M059J (cell line): ENCODE data around the gene GOLGA6D. TPM values are rescaled to one million over a fixed set of nuclear protein-coding genes. Genes with fewer than 3 reads are reported as not detected.
"Not testable (repeated sequence)": the region's sequence is repeated elsewhere in the genome, so short reads cannot be mapped to it uniquely, and the experiment has no call there.

Experiments
- DNase-seq: peaks from one replicate; pipeline ENCODE4 v3.0.0-alpha.2; 2012; ENCODE audit warnings: low read depth
- total RNA-seq: library from RNA; depleted of rRNA; stranded (reverse); fragments of >200 nt; shearing (Covaris generic); gene quantifications from 2 replicates; pipeline ENCODE4 v1.2.3, GENCODE V29; 2014

GOLGA6D gene
- total RNA-seq, 1 experiment from 2014 or later = not detected

- DNase-seq = not testable (repeated sequence)
Observed at GRCh38 chr15:75278497-75278896, 4.1 kb upstream of the GOLGA6D start.

GRCh38 chr15:75284152-75284551 lies 1.5 kb downstream of the GOLGA6D start:
- not testable (repeated sequence) for DNase-seq

GRCh38 chr15:75293660-75294059 lies 11.0 kb downstream of the GOLGA6D start:
- not testable (repeated sequence) for DNase-seq

GRCh38 chr15:75298541-75299310 lies 16.1 kb downstream of the GOLGA6D start:
- DNase-seq = not testable (repeated sequence)

- not testable (repeated sequence) for DNase-seq
Observed at GRCh38 chr15:75299311-75299688, 16.7 kb downstream of the GOLGA6D start.

- not testable (repeated sequence) for DNase-seq
Observed at GRCh38 chr15:75300026-75300425, 17.4 kb downstream of the GOLGA6D start.

GRCh38 chr15:75302318-75302717 lies 19.7 kb downstream of the GOLGA6D start:
- DNase-seq = no peak

GRCh38 chr15:75302753-75303152 lies 20.1 kb downstream of the GOLGA6D start:
- not testable (repeated sequence) for DNase-seq

GRCh38 chr15:75306188-75306587 lies 23.6 kb downstream of the GOLGA6D start:
- no peak for DNase-seq

GRCh38 chr15:75307778-75308390 lies 25.2 kb downstream of the GOLGA6D start:
- peak; percentile 56 for DNase-seq

- DNase-seq = no peak
Observed at GRCh38 chr15:75309711-75310110, 27.1 kb downstream of the GOLGA6D start.

- peak; percentile 59 for DNase-seq
Observed at GRCh38 chr15:75312548-75312947, 29.9 kb downstream of the GOLGA6D start.

GRCh38 chr15:75313116-75313845 lies 30.6 kb downstream of the GOLGA6D start:
- no peak for DNase-seq

- DNase-seq = no peak
Observed at GRCh38 chr15:75314552-75315290, 32.1 kb downstream of the GOLGA6D start.

- DNase-seq = not testable (repeated sequence)
Observed at GRCh38 chr15:75319231-75319897, 36.7 kb downstream of the GOLGA6D start.

- no peak for DNase-seq
Observed at GRCh38 chr15:75321711-75322110, 39.1 kb downstream of the GOLGA6D start.

GRCh38 chr15:75325922-75326321 lies 43.3 kb downstream of the GOLGA6D start:
- DNase-seq = no peak

GRCh38 chr15:75327005-75327404 lies 44.4 kb downstream of the GOLGA6D start:
- DNase-seq = no peak

- DNase-seq = no peak
Observed at GRCh38 chr15:75327491-75327890, 44.9 kb downstream of the GOLGA6D start.

GRCh38 chr15:75328493-75329314 lies 46.1 kb downstream of the GOLGA6D start:
- DNase-seq = no peak
